ENCODE data around the gene PTPRG.

DNA sequence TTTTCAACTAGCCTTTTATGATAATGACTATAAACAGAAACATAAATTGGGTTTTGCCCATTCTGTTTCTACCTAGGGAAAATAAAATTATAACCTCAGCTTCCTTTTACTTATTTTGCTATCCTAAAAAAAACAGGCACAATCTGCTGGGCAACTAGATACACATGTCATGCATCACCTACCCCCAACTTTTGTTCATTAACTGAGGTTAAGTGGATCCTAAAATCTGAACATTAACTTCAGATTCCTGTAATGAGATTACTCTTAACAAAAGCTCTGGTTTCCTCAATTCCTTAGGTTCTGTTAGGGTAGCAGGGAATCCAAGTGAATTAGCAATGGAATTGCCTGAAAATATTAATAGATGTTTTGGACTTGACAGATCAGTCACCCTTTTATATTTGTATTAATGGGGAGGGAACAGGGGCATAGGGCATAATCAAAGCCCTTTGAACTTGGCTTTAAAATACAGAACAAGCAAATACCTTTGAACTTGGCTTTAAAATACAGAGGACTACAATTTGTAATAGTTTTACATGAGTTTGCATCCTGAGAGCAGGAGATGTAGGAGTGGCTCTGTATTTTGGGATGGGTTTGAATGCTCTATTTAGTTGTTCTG lies 705.4 kb downstream of the PTPRG start:
- TF ChIP-seq CTCF (IDR thresholded peaks at IDR 0.05; ENCODE audit: low read depth, low read length) (no peak), EZH2phosphoT487 (IDR thresholded peaks at IDR 0.05; ENCODE audit: low read depth) (no peak)

Data from OCI-LY3 (cell line).